Hematopoietic multipotent progenitor cell treated with erythropoietin and hydrocortisone succinate and interleukin-3 and kit ligand, for 15 days (in vitro differentiated cells): Measurements from ENCODE around the gene MPPED2.

Experiments used
- DNase-seq: peaks from one replicate; pipeline ENCODE4 v3.0.0-alpha.2; 2015; ENCODE audit warnings: low spot score

Gene MPPED2

GRCh38 chr11:30586251-30587144 lies at the start of gene MPPED2:
MPPED2 (minus strand) TSS chr11:30586353; CDS start chr11:30580373, 5,980 bp downstream.
- DNase-seq, result no peak

- no peak for DNase-seq
Measured at GRCh38 chr11:30635401-30635989, 49.3 kb upstream of the MPPED2 start.

DNA sequence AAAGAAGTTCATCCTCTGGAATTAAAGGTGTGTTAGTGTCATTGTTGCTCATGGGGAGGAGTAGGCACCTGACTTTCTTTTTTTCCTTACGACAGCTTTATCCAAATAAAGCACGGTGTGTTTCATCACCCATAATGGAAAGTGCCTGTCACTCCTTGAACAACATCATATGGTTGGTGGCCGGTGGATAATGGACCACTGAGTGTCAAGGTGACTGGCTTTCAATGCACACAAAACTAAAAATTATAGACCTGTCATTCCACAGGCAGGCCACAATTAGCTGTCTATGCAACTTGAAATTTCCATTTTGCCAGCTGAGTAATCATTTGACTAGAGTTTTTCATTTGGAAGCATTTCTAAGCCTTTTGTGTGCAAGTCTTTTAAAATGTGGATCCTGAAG lies 45.0 kb upstream of the MPPED2 start:
- DNase-seq, result no peak

DNA sequence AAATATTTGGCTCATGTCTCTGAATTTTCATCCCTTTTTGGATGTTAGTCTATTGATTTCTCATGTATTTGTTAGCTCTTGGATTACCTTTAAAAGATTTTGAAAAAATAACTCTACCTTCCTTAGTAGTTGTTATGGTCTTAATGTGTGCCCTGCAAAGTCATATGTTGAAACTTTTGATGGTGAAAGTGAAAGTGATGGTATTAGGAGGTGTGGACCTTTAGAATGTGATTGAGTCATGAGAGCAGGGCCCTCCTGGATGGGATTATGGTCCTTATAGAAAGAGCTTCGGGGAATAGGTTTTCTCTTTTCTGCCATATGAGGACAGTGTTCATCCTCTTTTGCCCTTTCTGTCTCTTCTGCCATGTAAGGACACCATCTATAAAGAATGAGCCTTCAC lies 33.6 kb upstream of the MPPED2 start:
- DNase-seq, result no peak

DNA sequence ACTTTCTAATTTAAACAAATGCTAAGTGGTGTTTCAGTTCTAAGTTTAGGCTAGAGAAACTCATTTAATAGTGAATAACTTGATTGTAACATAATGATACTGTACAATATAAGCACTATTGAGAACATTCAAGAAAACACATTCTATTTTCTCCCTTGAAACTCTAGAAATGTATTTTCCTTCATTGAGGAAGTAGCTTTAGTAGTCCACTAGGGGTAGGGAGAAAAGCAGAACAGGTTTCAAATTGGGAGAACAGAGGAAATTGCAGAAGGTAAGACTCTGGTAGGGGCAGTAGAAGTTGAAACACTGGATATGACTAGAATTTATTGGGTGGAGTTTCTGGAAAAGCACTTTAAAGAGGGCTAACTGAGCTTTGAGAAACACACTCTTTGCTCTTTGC lies 31.6 kb upstream of the MPPED2 start:
- DNase-seq, result no peak

DNA sequence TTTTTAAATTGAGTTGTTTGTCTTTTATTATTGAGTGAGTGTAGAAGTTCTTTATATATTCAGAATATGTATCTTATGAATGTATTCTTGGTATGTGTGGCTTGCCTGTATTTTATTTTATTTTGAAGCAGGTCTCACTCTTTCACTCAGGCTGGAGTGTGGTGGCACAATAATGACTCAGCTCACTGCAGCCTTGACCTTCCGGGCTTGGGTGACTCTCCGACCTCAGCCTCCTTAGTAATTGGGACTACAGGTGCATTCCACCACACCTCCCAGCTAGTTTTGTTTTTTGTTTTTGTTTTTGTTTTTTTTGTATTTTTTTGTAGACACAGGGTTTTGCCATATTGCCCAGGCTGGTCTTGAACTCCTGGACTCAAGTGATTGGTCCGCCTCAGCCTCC lies 24.5 kb upstream of the MPPED2 start:
- no peak for DNase-seq

DNA sequence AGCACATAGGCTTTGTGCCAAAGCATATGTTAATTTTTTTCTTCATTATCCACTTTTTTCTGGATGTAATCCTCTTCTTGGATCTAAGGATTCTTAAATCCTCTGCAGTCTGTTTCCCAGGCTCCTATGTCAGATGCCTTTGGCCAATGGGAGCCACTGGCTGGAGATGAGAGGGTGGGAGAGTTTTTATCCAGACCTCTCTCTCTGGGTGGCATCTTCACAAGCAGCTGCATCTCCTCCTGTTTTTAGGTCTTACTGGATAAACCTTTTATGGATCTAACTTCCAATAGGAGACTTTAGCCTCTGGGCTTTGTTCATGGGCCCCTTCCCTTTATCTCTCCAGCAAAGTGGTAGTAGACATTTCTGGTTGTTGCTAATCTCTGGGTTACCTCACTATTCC lies 22.4 kb upstream of the MPPED2 start:
- no peak for DNase-seq

DNA sequence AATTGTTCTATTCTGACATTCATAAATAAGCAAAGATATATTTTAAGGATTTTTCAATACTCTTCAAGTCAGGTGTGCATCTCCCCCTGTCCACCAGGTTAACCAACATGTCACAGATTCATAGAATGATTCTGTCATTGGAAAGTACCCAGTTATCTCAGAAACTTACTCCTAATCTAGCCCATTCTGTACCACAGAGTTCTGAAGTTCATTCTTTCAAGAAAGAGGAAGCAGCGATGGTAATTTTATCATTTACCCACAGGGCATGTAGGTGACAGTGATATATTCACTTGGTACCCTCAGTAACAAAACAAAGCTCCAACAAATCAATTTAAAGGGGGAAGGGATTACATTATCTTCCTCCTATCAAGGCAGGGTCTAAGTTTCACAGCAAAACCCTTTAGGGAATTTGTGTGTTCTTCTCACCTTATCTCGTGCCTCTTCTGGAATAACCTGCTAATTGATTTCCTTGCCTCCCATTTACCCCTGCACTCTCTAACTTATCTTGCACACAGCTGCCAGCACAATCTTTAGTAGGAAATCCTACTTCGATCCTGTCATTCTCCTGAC lies 19.0 kb upstream of the MPPED2 start:
- DNase-seq, result no peak

DNA sequence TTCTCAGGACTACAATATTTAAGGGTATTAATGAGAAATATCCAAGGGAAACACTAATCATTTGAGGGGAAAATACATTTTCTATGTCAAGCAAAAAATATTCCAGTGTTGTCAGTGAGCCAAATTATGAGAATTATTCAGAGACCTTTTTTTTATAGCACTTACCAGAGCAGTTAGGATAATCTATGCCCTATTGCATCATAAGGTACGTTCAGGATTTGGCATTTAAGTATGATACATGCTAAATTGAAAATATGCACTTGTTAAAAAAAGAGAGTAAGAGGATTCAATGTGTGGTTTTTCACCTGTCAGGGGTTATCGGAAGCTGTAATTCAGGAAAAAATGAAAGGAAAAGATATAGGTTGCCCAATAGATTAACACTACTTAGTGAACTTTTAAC lies 17.2 kb upstream of the MPPED2 start:
- DNase-seq, result no peak

DNA sequence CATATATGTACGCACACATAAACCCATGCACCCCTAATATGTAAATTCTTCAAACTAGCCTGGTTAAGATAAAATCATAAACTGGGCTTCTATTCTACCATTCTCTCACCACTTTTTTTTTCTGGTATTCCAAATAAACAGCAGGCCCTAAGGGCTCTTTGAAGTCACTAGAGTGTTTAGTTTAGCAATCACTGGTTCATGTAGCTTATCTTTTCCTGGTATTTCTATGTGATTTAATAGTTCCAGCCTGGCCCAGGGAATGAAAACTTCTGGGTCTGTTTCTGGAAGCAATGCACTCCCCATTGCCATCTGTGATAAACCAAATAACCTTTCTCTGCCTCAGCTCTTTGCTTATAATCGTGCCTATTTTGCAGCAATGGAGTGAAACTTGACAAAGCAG lies 10.7 kb upstream of the MPPED2 start:
- DNase-seq, result no peak

GRCh38 chr11:30595934-30596333 lies 9.8 kb upstream of the MPPED2 start:
- no peak for DNase-seq

- no peak for DNase-seq
Measured at GRCh38 chr11:30594646-30595411, 8.7 kb upstream of the MPPED2 start.

DNA sequence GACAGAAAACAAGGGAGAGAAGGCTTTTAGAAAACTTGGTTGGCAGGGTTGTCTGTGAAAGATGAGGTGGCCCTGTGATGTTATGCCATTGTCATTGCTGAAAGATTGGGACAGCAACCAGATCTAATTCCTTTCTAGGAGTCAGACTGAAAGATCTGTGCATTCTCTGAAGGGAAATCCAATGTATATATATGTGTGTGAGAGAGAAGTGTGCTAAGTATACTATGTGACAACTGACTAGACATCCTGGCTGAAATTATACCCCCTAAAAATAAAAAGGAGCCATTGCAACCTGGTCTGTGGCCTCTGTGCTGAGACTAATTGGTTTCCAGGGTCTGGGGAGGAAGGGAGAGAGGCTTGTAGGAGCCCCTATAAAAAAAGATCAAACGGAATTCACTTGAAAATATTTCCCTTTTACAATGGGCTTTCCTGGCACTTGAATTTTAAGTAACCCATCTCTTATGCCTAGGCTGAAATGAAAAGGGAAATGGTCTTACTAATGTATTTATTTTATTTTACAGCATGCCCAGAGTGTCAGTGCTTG lies 1.2 kb upstream of the MPPED2 start:
- no peak for DNase-seq

GRCh38 chr11:30585892-30586250 lies 282 bp downstream of the MPPED2 start:
- DNase-seq, result no peak

DNA sequence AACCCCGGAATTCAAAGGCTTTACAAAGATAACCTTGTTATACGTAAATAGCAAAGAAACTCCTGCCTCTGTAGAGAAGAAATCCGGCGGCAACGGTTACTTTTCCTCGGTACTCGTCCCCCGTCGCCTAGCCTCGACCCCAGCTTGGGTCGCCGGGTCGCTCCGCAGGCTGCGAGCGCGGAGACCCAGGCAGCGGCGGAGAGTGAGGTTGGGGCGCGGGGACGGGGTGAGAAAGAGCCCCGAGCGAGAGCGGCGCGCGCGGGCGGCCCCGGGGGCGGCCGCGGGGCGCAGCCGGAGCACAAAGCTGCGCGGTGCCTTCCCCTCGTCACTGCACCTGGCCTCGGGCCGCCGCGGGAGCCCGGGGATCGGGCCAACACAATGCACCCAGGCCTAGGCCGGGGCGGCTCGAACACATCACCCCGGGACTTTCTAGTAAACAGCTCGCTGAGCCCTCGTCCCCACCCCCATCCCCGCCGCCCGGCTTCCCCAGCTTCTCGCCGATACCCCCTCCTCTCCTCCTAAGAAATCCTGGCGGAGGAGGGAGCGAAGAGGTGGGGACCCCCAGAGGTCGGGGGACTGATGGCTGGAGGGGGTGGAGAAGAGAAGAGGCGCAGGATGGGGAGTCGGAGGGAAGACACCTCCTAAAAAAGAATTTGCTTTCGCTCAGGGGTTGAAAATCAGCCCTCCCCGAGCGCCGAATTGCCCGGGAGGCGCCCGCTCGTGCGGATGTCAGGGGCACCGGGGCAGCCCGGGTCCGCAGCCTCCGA lies 845 bp downstream of the MPPED2 start:
- no peak for DNase-seq

GRCh38 chr11:30583476-30584280 lies 2.5 kb downstream of the MPPED2 start:
- DNase-seq, result no peak

GRCh38 chr11:30582726-30583125 lies 3.4 kb downstream of the MPPED2 start:
- DNase-seq, result no peak

DNA sequence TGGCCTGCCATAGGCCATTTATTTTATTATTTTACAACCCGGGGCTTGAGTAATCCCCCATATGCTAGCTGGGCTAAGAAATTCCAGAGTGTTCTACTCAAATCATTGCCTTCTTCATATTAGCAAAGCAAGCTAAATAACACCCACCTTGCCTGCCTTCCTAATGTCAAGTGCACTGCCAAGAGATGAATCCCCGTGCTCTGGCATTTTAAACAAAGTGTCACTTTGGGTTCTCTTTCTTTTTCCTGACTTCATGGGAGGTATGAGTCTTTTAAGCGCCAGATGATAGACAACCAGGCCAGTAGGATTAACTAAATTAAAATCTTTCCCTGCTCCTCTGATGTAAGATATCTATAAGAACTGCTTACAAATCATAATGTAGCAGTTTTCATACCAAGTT lies 4.5 kb downstream of the MPPED2 start:
- no peak for DNase-seq

DNA sequence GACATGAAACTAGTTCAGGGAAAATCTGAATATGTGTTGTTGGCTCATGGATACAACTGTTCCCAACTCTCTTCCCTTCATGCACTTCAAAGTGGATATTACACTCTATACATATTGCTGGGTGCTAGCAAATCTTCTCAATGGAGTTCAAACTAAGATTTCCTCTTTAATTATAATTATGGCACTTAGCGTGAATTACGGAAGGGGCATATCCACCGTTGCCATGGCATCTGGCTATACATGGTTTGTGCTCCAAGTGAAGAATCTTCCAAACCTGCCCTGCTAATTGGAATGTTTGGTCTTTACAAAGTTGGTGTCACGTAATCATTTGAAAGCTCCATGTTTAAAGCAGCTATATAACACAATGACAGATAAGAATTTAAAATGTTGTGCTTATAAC lies 5.6 kb downstream of the MPPED2 start:
- no peak for DNase-seq

GRCh38 chr11:30579415-30580175 lies 6.6 kb downstream of the MPPED2 start:
- no peak for DNase-seq
